Thyroid gland (tissue), 4 donors: Measurements from ENCODE around the gene PACS1.

Source experiments
- CTCF ChIP-seq, 6 experiments: fragments of 200-600 bp in 3 of 6; fragments of 450-650 bp in 3 of 6; sonication (generic) in 3 of 6; IDR thresholded peaks; one replicate each; pipeline ENCODE4 v1.5.1; 2016 to 2019; ENCODE audit warnings: antibody characterized with exemption in 6 of 6, mild to moderate bottlenecking in 2 of 6, inconsistent platforms in 1 of 6, moderate library complexity in 1 of 6
- POLR2A ChIP-seq, 2 donors: fragments of 450-650 bp; IDR thresholded peaks; one replicate each; pipeline ENCODE4 v1.6.1; 2017; ENCODE audit warnings: antibody characterized with exemption in 2 of 2, mild to moderate bottlenecking in 2 of 2, moderate library complexity in 1 of 2

GRCh38 chr11:66050581-66051231, 19.4 kb upstream of the PACS1 start:
- TF ChIP-seq CTCF (IDR thresholded peaks at IDR 0.05): no peak
- no peak for TF ChIP-seq POLR2A (IDR thresholded peaks at IDR 0.05)
